Breast epithelium (tissue), 3 donors: ENCODE measurements around the gene SPSB1.

Experiments
- CTCF ChIP-seq, 3 donors: fragments of 450-650 bp; IDR thresholded peaks; one replicate each; pipeline ENCODE4 v1.5.1; 2016 to 2017; ENCODE audit warnings: antibody characterized with exemption in 3 of 3, mild to moderate bottlenecking in 3 of 3, moderate library complexity in 3 of 3
- POLR2A ChIP-seq: fragments of 450-650 bp; IDR thresholded peaks from one replicate; pipeline ENCODE4 v1.6.1; 2016; ENCODE audit warnings: antibody characterized with exemption, mild to moderate bottlenecking, moderate library complexity
- POLR2AphosphoS5 ChIP-seq, 3 donors: sonication (generic); formaldehyde crosslinking; IDR thresholded peaks; one replicate each; pipeline ENCODE4 v1.6.1; 2017; ENCODE audit warnings: antibody characterized with exemption in 3 of 3

- TF ChIP-seq CTCF (IDR thresholded peaks at IDR 0.05) = no peak
- no peak for TF ChIP-seq POLR2A
- TF ChIP-seq POLR2AphosphoS5 (IDR thresholded peaks at IDR 0.05) = no peak
Observed at GRCh38 chr1:9246841-9247785, 45.6 kb upstream of the SPSB1 start.
